K562 treated with DMSO at 1 percent for 48 hours (cell line): Measurements from ENCODE around the gene NT5C3B. TPM values are rescaled to one million over a fixed set of nuclear protein-coding genes. Genes with fewer than 3 reads are reported as not detected.

Experiments
- total RNA-seq: library from RNA; unstranded; fragments of 300-600 nt; gene quantifications from 2 replicates; pipeline ENCODE4 v1.2.3, GENCODE V29; 2022; ENCODE audit warnings: low replicate concordance; ENCODE audit errors: extremely low read depth

The NT5C3B gene
- not detected in 2 replicates for total RNA-seq

DNA sequence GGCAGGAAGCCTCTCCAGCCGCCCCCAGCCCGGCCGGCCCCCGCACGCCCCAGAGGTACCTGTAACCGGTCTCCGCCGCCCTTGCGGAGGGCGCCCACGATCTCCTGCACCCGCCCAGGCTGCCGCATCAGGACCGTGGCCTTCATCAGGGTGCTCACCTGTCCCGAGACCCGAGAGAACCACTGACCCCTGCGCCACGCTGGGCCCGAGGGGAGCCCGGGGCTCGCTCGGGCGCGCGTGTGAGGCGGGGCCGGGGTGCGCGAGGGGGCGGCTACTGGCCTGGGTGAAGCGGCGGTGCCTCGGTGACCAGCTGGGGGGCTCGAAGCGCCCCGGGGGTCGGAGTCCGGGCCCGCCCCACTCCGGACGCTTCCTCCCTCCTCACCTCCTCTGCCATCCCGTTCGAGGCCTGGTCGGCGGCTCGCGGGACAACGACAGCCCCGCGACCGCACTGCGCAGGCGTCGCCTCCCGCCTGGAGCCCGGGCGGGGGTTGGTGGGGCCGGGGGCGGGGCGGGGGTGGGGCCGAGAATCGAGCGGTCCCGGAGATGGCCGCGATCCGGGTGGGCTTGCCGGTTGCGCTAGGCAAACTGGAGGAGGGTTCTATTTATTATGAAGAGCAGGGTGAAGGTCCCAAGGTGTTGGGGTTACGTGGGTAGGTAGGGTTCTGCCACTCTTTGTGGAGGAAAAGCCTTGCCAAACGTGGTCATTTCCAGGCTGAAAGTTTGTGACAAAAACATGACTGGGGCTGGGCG, at the start of gene NT5C3B:
Gene NT5C3B, minus strand, starts transcription at position 433 of the 750 bp plus-strand sequence. Its CDS starts 39 bp downstream, at position 394.

GRCh38 chr17:41864836-41865595, 29.0 kb upstream of the NT5C3B start, which contains the start of gene KLHL11:
KLHL11 (minus strand) TSS chr17:41865423; CDS start chr17:41865370, 53 bp downstream.

GRCh38 chr17:41837761-41838538, 1.9 kb upstream of the NT5C3B start, which contains the start of gene KLHL10:
KLHL10 (plus strand) TSS chr17:41837825; CDS start chr17:41837933, 108 bp downstream.

GRCh38 chr17:41812381-41813151, 23.5 kb downstream of the NT5C3B start, which contains the start of gene FKBP10:
FKBP10 (plus strand) TSS chr17:41813004; CDS start chr17:41813035, 31 bp downstream.

GRCh38 chr17:41811549-41812380, 24.3 kb downstream of the NT5C3B start, which contains the start of gene P3H4:
P3H4 (minus strand) TSS chr17:41811949; CDS start chr17:41811915, 34 bp downstream.

GRCh38 chr17:41786227-41787020, 49.6 kb downstream of the NT5C3B start, which contains the start of gene JUP:
JUP (minus strand) TSS chr17:41786711; CDS start chr17:41771854, 14,857 bp downstream.

Other genes starting within 250 kb of the NT5C3B start
- not detected in 2 replicates for gene KRT14, start 249.3 kb downstream of the NT5C3B start, total RNA-seq
- gene KRT16, start 223.5 kb downstream of the NT5C3B start, total RNA-seq = not detected in 2 replicates
- gene KRT17, start 211.7 kb downstream of the NT5C3B start, total RNA-seq = not detected in 2 replicates
- gene EIF1, start 147.3 kb downstream of the NT5C3B start, total RNA-seq = 437 and 1,744 TPM in 2 replicates
- not detected in 2 replicates for gene GAST, start 123.9 kb downstream of the NT5C3B start, total RNA-seq
- not detected in 2 replicates for gene HAP1, start 101.6 kb downstream of the NT5C3B start, total RNA-seq
- not detected in 2 replicates for gene JUP, start 49.5 kb downstream of the NT5C3B start, total RNA-seq
- gene P3H4, start 24.3 kb downstream of the NT5C3B start, total RNA-seq = not detected in 2 replicates
- not detected in 2 replicates for gene FKBP10, start 23.2 kb downstream of the NT5C3B start, total RNA-seq
- gene KLHL10, start 1.6 kb upstream of the NT5C3B start, total RNA-seq = not detected in 2 replicates
- gene KLHL11, start 29.2 kb upstream of the NT5C3B start, total RNA-seq = not detected in 2 replicates
- gene ACLY, start 82.7 kb upstream of the NT5C3B start, total RNA-seq = not detected in 2 replicates
- gene ODAD4, start 94.4 kb upstream of the NT5C3B start, total RNA-seq = not detected in 2 replicates
- gene CNP, start 130.6 kb upstream of the NT5C3B start, total RNA-seq = not detected in 2 replicates
- gene DNAJC7, start 181.2 kb upstream of the NT5C3B start, total RNA-seq = 468 TPM in 1 of 2 replicates, not detected in the other
- not detected in 2 replicates for gene NKIRAS2, start 183.9 kb upstream of the NT5C3B start, total RNA-seq
- not detected in 2 replicates for gene C17orf113, start 214.4 kb upstream of the NT5C3B start, total RNA-seq